ENCODE data around the gene SYP. TPM values are rescaled to one million over a fixed set of nuclear protein-coding genes. Genes with fewer than 3 reads are reported as not detected.

The SYP gene
- total and polyA plus RNA-seq, 9 of the 15 experiments (the other 6 are each of a cell fraction or from before 2014, with no cell fraction given) = 0.48 to 5.1 (median 2.6) TPM

DNA sequence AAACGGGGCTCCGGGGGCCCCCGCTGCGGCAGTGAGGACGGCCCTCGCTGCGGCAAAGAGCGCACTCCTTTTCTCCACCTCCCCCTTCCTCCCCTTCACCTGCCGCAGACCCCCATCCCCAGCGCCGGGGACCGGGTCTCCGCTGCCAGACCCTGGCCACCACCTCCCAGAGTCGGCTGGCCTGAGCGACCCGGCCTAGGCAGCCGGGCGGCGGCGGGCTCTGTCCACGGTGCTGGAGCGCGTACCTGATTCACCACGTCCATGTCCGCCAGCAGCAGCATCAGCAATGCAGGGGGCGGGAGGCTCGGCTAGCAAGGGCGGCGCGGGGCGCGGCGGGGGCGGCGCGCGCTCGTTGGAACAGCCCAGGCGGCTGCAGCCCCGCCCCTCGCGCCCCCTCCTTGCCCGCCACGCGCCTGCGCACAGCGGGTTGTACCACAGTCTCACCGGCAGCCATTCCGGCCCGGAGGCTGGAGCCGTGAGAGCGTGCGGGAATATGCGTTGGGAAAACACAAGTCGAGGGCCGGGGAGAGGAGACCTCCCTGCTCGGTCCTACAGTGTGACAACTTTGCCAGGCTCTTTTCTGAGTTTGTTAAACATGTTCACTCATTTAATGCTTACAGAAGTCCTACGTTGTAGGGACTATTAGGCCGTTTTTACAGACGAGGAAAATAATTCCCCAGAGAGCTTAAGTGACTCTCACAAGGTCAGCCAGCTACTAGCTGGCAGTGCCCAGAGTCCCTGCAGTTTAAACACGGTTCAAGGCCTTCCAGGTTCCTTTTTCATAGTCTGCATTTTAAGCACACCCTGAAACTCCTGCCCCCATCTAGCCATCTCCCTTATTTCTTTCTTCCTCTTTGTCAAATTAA, at the start of gene SYP (continued):
- TF ChIP-seq, protein P1, sequence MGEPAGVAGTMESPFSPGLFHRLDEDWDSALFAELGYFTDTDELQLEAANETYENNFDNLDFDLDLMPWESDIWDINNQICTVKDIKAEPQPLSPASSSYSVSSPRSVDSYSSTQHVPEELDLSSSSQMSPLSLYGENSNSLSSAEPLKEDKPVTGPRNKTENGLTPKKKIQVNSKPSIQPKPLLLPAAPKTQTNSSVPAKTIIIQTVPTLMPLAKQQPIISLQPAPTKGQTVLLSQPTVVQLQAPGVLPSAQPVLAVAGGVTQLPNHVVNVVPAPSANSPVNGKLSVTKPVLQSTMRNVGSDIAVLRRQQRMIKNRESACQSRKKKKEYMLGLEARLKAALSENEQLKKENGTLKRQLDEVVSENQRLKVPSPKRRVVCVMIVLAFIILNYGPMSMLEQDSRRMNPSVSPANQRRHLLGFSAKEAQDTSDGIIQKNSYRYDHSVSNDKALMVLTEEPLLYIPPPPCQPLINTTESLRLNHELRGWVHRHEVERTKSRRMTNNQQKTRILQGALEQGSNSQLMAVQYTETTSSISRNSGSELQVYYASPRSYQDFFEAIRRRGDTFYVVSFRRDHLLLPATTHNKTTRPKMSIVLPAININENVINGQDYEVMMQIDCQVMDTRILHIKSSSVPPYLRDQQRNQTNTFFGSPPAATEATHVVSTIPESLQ (CRISPR knock-in tag; IDR thresholded peaks at IDR 0.05) = peak; percentile 82; the same call in 1 of the 2 replicates
- no peak for TF ChIP-seq ZNF764 (CRISPR knock-in tag; IDR thresholded peaks at IDR 0.05; ENCODE audit: low read depth)
- TF ChIP-seq HDAC1 (IDR thresholded peaks at IDR 0.05) = peak in 1 of 2 experiments; percentile 76; a peak in 2 of 4 replicates
- no peak for TF ChIP-seq CCAR2 (IDR thresholded peaks at IDR 0.05; ENCODE audit: low read depth, low read length)
- TF ChIP-seq GTF2E2 (tag; IDR thresholded peaks at IDR 0.05) = peak; percentile 55; the same call in 1 of the 2 replicates
- TF ChIP-seq RCOR1 (IDR thresholded peaks at IDR 0.05; ENCODE audit: borderline replicate concordance in 1 of 2, low read depth in 2 of 2, low read length in 2 of 2) = peak in 1 of 2 experiments; percentile 94; a peak in 2 of 4 replicates
- no peak; the same call in 1 of the 2 replicates for TF ChIP-seq JUN (IDR thresholded peaks at IDR 0.05; ENCODE audit: borderline replicate concordance, low read depth, low read length)
- peak; percentile 77; the same call in 1 of the 2 replicates for TF ChIP-seq JUN (CRISPR knock-in tag; IDR thresholded peaks at IDR 0.05; ENCODE audit: borderline replicate concordance)
- TF ChIP-seq MEF2A (IDR thresholded peaks at IDR 0.05; ENCODE audit: control insufficient read depth, low read depth, low read length) = no peak
- TF ChIP-seq, protein P2, sequence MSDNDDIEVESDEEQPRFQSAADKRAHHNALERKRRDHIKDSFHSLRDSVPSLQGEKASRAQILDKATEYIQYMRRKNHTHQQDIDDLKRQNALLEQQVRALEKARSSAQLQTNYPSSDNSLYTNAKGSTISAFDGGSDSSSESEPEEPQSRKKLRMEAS (CRISPR knock-in tag; IDR thresholded peaks at IDR 0.05) = peak; percentile 48
- TF ChIP-seq ZSCAN29 (IDR thresholded peaks at IDR 0.05) = no peak
- no peak for TF ChIP-seq ETV1 (tag; conservative IDR thresholded peaks at IDR 0.05; ENCODE audit: low read depth)
- TF ChIP-seq, protein P3, sequence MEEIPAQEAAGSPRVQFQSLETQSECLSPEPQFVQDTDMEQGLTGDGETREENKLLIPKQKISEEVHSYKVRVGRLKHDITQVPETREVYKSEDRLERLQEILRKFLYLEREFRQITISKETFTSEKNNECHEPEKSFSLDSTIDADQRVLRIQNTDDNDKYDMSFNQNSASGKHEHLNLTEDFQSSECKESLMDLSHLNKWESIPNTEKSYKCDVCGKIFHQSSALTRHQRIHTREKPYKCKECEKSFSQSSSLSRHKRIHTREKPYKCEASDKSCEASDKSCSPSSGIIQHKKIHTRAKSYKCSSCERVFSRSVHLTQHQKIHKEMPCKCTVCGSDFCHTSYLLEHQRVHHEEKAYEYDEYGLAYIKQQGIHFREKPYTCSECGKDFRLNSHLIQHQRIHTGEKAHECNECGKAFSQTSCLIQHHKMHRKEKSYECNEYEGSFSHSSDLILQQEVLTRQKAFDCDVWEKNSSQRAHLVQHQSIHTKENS (CRISPR knock-in tag; IDR thresholded peaks at IDR 0.05) = no peak
- no peak for TF ChIP-seq NFE2 (IDR thresholded peaks at IDR 0.05; ENCODE audit: low read depth)
- no peak for TF ChIP-seq ZNF696 (CRISPR knock-in tag; conservative IDR thresholded peaks at IDR 0.05)
- TF ChIP-seq, protein P4, sequence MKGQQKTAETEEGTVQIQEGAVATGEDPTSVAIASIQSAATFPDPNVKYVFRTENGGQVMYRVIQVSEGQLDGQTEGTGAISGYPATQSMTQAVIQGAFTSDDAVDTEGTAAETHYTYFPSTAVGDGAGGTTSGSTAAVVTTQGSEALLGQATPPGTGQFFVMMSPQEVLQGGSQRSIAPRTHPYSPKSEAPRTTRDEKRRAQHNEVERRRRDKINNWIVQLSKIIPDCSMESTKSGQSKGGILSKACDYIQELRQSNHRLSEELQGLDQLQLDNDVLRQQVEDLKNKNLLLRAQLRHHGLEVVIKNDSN (CRISPR knock-in tag; IDR thresholded peaks at IDR 0.05) = no peak
- no peak for TF ChIP-seq ZNF133 (CRISPR knock-in tag; IDR thresholded peaks at IDR 0.05)
- TF ChIP-seq E2F3 (CRISPR knock-in tag; IDR thresholded peaks at IDR 0.05) = peak; percentile 34; the same call in 1 of the 2 replicates
- TF ChIP-seq CHD1 (IDR thresholded peaks at IDR 0.05; ENCODE audit: low read length) = no peak
- no peak for TF ChIP-seq PYGO2 (tag; IDR thresholded peaks at IDR 0.05)
- TF ChIP-seq, protein P5, sequence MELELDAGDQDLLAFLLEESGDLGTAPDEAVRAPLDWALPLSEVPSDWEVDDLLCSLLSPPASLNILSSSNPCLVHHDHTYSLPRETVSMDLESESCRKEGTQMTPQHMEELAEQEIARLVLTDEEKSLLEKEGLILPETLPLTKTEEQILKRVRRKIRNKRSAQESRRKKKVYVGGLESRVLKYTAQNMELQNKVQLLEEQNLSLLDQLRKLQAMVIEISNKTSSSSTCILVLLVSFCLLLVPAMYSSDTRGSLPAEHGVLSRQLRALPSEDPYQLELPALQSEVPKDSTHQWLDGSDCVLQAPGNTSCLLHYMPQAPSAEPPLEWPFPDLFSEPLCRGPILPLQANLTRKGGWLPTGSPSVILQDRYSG (tag; conservative IDR thresholded peaks at IDR 0.05; ENCODE audit: low read depth) = no peak
- TF ChIP-seq BCL6 (CRISPR knock-in tag; IDR thresholded peaks at IDR 0.05) = peak; percentile 45; the same call in 1 of the 2 replicates
- no peak for TF ChIP-seq XRCC3 (IDR thresholded peaks at IDR 0.05)
- no peak for TF ChIP-seq TSC22D4 (tag; IDR thresholded peaks at IDR 0.05)
